Nephron progenitor cell (in vitro differentiated cells): ENCODE measurements around the gene ERN2.

ENCODE experiments used
- DNase-seq: peaks from one replicate; pipeline ENCODE4 v3.0.0; 2021
- H3K27ac Mint-ChIP-seq: 2 replicates; pipeline ENCODE4 v1.8.0; 2021; ENCODE audit warnings: mild to moderate bottlenecking, moderate library complexity, mixed read lengths
- H3K27me3 Mint-ChIP-seq: 2 replicates; pipeline ENCODE4 v1.8.0; 2021; ENCODE audit warnings: mild to moderate bottlenecking, low read depth, mixed read lengths; ENCODE audit not compliant: poor library complexity
- H3K36me3 Mint-ChIP-seq: 2 replicates; pipeline ENCODE4 v1.8.0; 2021; ENCODE audit warnings: low read depth, mixed read lengths
- H3K4me1 Mint-ChIP-seq: 2 replicates; pipeline ENCODE4 v1.8.0; 2021; ENCODE audit warnings: mixed read lengths
- H3K4me3 Mint-ChIP-seq: 2 replicates; pipeline ENCODE4 v1.8.0; 2021; ENCODE audit warnings: mild to moderate bottlenecking, moderate library complexity, mixed read lengths
- H3K9me3 Mint-ChIP-seq: 2 replicates; pipeline ENCODE4 v1.8.0; 2021; ENCODE audit warnings: mild to moderate bottlenecking, moderate library complexity, mixed read lengths
- TF ChIP-seq, protein P1 (sequence below): fragments of 200-600 bp; sonication (generic); IDR thresholded peaks from 2 replicates; pipeline ENCODE4 v1.5.0; 2021; ENCODE audit warnings: antibody characterized with exemption

The ERN2 gene

DNA sequence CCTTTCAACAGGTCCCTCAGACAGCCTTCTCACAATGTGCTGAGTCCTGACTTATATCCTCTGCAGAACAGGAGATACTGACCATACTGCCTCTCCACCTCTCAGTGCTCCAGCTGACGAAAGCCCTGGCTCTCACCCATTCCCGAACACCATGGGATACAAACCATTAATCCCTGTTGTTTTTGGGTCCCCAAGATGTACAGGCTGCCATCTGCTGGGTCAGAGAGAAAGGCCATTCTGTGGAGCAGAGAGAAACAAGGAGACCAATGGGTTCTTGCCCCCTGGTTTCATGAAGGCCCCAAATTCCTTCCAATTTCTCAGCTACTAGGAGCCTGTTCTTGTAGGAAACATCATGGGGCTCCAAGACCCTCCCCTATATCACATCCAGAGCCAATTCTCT is 3.0 kb downstream of the ERN2 start:
- no peaks in the 10 kb centered on the region for H3K36me3 Mint-ChIP-seq
- H3K9me3 Mint-ChIP-seq, result peaks cover 8% of the 10 kb centered on the region
- no peaks in the 10 kb centered on the region for H3K4me1 Mint-ChIP-seq
- DNase-seq, result no peak
- TF ChIP-seq, protein P1, sequence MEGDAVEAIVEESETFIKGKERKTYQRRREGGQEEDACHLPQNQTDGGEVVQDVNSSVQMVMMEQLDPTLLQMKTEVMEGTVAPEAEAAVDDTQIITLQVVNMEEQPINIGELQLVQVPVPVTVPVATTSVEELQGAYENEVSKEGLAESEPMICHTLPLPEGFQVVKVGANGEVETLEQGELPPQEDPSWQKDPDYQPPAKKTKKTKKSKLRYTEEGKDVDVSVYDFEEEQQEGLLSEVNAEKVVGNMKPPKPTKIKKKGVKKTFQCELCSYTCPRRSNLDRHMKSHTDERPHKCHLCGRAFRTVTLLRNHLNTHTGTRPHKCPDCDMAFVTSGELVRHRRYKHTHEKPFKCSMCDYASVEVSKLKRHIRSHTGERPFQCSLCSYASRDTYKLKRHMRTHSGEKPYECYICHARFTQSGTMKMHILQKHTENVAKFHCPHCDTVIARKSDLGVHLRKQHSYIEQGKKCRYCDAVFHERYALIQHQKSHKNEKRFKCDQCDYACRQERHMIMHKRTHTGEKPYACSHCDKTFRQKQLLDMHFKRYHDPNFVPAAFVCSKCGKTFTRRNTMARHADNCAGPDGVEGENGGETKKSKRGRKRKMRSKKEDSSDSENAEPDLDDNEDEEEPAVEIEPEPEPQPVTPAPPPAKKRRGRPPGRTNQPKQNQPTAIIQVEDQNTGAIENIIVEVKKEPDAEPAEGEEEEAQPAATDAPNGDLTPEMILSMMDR, result no peak
- H3K27ac Mint-ChIP-seq, result no peak overlapping the region
- no peak overlapping the region for H3K4me3 Mint-ChIP-seq
- peaks cover 78% of the 10 kb centered on the region for H3K27me3 Mint-ChIP-seq

DNA sequence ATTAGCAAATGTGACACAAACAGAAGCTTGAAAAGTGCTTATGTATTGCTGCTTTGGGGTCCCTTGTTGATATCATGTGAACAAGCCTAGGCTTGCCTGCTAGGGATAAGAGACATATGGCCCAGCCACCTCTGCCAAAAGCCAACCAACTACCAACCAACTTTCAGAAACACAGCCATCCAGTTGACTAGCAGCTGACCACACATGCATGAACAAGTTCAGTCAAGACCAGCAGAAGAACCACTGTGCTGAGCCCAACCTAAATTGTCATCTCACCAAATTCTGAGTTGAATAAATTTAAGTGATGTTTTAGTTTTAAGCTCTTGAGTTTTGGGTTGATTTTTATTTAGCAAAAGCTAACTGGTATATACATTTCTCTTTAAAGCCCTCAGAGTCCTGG is 3.5 kb downstream of the ERN2 start:
- no peak overlapping the region for H3K4me3 Mint-ChIP-seq
- no peak overlapping the region for H3K27ac Mint-ChIP-seq
- H3K36me3 Mint-ChIP-seq, result no peaks in the 10 kb centered on the region
- TF ChIP-seq, protein P1, result no peak
- no peak for DNase-seq
- H3K27me3 Mint-ChIP-seq, result peaks cover 73% of the 10 kb centered on the region
- H3K9me3 Mint-ChIP-seq, result peaks cover 8% of the 10 kb centered on the region
- no peaks in the 10 kb centered on the region for H3K4me1 Mint-ChIP-seq

DNA sequence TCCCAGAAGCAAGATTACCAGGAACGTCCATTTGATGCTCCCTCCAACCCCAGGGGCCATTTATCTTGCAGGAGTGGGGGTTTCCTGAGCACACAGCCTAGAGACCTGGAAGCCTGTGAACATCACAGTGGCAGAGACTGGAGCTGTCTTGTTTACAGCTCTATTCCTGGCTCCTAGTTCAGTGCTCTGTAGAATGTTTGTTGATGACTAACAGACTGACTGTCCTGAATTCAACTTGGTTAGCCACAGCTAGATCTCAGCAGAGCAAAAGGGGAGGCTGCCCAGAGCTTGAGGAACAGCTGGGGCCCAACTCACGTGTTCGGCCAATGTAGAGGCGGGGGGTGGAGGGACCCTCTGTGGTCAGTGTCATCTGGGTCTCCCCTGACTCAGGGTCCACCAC is 6.6 kb downstream of the ERN2 start:
- no peak for DNase-seq
- no peak overlapping the region for H3K27ac Mint-ChIP-seq
- H3K27me3 Mint-ChIP-seq, result peaks cover 50% of the 10 kb centered on the region
- no peak overlapping the region for H3K4me3 Mint-ChIP-seq
- TF ChIP-seq, protein P1, result no peak
- peaks cover 23% of the 10 kb centered on the region for H3K9me3 Mint-ChIP-seq
- no peaks in the 10 kb centered on the region for H3K4me1 Mint-ChIP-seq
- peaks cover 5% of the 10 kb centered on the region for H3K36me3 Mint-ChIP-seq

DNA sequence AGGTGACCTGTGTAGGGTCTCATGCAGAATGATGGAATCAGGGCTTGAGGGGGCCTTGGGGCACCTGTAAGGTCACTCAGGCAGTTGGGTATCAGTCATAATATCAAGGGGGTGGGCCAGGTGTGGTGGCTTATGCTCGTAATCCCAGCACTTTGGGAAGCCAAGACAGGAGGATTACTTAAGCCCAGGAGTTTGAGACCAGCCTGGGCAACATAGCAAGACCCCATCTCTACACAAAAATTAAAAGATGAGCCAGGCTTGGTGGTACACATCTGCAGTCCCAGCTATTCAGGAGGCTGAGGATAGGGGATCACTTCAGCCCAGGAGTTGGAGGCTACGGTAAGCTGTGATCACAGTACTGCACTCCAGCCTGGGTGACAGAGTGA is 7.5 kb downstream of the ERN2 start:
- no peak for DNase-seq
- Mint-ChIP-seq H3K4me3 (no peak overlapping the region), H3K9me3 (peaks cover 23% of the 10 kb centered on the region), H3K27me3 (peaks cover 41% of the 10 kb centered on the region), H3K27ac (no peak overlapping the region), H3K4me1 (peaks cover 5% of the 10 kb centered on the region), H3K36me3 (peaks cover 5% of the 10 kb centered on the region)
- TF ChIP-seq, protein P1, result no peak

DNA sequence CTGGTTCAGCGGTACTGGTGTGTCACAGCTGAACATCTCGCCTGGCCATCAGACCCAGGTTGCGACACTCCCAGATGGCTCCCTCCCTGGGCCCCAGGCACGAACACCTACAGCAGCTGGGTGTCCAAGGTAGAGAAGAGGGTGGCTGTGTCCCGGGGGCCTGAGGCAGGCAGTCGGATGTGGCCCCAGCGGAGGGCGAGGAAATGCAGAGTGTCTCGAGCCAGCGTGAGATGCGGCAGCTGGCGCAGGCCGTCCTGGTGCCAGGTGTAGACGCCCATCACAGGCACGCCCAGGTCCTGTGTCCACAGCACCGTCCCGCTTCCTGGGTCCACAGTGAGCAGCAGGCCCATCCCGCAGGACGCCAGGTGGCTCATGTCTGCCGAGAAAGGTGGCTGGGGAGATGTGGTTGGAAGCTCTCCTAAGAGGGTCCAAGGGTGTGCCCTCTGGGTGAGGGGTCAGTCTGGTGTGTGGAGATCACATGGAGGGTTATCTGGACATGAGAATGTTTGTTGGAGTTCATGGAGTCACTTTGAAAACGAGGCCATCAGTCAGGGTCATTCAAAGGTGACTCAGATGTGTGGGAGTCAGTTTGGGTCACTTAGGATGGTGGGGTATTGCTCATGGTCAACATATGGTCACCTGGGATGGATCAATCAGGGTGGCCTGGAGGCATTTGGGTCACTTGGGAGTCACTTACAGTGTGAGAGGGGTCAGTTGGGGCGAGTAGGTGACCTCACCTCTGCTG is 8.1 kb downstream of the ERN2 start:
- Mint-ChIP-seq H3K4me3 (no peak overlapping the region), H3K27me3 (peaks cover 39% of the 10 kb centered on the region), H3K36me3 (peaks cover 5% of the 10 kb centered on the region), H3K4me1 (peaks cover 7% of the 10 kb centered on the region), H3K27ac (no peak overlapping the region), H3K9me3 (peaks cover 17% of the 10 kb centered on the region)
- TF ChIP-seq, protein P1, result no peak
- DNase-seq, result no peak

DNA sequence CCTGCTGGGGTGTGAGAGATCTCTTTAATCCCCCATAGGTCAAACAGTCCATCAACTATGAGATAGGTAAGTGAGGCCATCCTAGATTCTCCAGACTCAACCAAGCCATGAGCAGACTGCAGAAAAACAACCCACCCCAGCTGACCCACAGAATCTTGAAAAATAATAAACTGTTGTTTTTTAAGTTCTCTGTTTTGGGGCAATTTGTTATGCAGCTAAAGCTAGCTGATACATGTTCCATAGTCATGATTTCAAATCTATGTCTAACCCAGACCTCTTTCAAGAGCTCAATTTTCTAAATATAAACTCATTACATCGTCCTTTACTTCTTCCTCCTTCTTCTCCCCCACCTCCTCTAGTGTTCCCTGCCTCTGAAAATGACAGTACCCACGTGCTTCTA is 10.1 kb downstream of the ERN2 start:
- Mint-ChIP-seq H3K36me3 (peaks cover 5% of the 10 kb centered on the region), H3K27me3 (peaks cover 22% of the 10 kb centered on the region), H3K9me3 (peaks cover 15% of the 10 kb centered on the region), H3K4me1 (peaks cover 7% of the 10 kb centered on the region), H3K27ac (no peak overlapping the region), H3K4me3 (no peak overlapping the region)
- TF ChIP-seq, protein P1, result no peak
- DNase-seq, result no peak
